CD4-positive, alpha-beta T cell treated with Interleukin-17A for 4 hours (primary cell): Measurements from ENCODE around the gene CLINT1.
A peak's percentile ranks its signal among the peaks of the same experiment; 100 is the strongest.

Source experiments
- DNase-seq: peaks from one replicate; pipeline ENCODE4 v3.0.0-alpha.2; 2020; ENCODE audit warnings: mixed read lengths

CLINT1 gene

GRCh38 chr5:157756122-157756521 lies 102.8 kb downstream of the CLINT1 start:
- DNase-seq: no peak

GRCh38 chr5:157750320-157750719 lies 108.6 kb downstream of the CLINT1 start:
- no peak for DNase-seq

GRCh38 chr5:157749462-157749799 lies 109.5 kb downstream of the CLINT1 start:
- DNase-seq: no peak

- DNase-seq: no peak
These were observed 110.0 kb downstream of the CLINT1 start for GRCh38 chr5:157748760-157749461.

GRCh38 chr5:157747766-157748700 lies 110.9 kb downstream of the CLINT1 start:
- DNase-seq: no peak

- no peak for DNase-seq
These were observed 111.7 kb downstream of the CLINT1 start for GRCh38 chr5:157747173-157747740.

- no peak for DNase-seq
These were observed 113.9 kb downstream of the CLINT1 start for GRCh38 chr5:157745041-157745456.

- DNase-seq: peak; percentile 47
These were observed 114.6 kb downstream of the CLINT1 start for GRCh38 chr5:157744051-157745011.

- DNase-seq: peak; percentile 94
These were observed 115.5 kb downstream of the CLINT1 start, which contains the start of gene LSM11 for GRCh38 chr5:157743163-157744050. TSS of gene LSM11 (plus strand) at chr5:157743712. CDS start at chr5:157743751, 39 bp downstream.

GRCh38 chr5:157741131-157741530 lies 117.8 kb downstream of the CLINT1 start:
- DNase-seq: no peak

GRCh38 chr5:157740229-157740610 lies 118.7 kb downstream of the CLINT1 start:
- peak; percentile 31 for DNase-seq

- DNase-seq: no peak
These were observed 119.3 kb downstream of the CLINT1 start for GRCh38 chr5:157739388-157740228.

- no peak for DNase-seq
These were observed 123.0 kb downstream of the CLINT1 start for GRCh38 chr5:157735991-157736390.
